Tibial nerve (tissue), 4 donors: ENCODE measurements around the gene PCDHGA6.

Source experiments
- EP300 ChIP-seq, 2 donors: sonication (generic); formaldehyde crosslinking; IDR thresholded peaks; one replicate each; pipeline ENCODE4 v1.6.1; 2017; ENCODE audit warnings: antibody characterized with exemption in 2 of 2, mild to moderate bottlenecking in 1 of 2
- POLR2A ChIP-seq, 2 donors: fragments of 450-650 bp; IDR thresholded peaks; one replicate each; pipeline ENCODE4 v1.6.1; 2017; ENCODE audit warnings: antibody characterized with exemption in 2 of 2, mild to moderate bottlenecking in 2 of 2, moderate library complexity in 2 of 2
- TF ChIP-seq, protein P1 (sequence below), 5 experiments: fragments of 200-600 bp in 3 of 5; fragments of 450-650 bp in 2 of 5; sonication (generic) in 3 of 5; IDR thresholded peaks; one replicate each; pipeline ENCODE4 v1.5.1; 2016 to 2019; ENCODE audit warnings: antibody characterized with exemption in 5 of 5, mild to moderate bottlenecking in 3 of 5, moderate library complexity in 2 of 5

DNA sequence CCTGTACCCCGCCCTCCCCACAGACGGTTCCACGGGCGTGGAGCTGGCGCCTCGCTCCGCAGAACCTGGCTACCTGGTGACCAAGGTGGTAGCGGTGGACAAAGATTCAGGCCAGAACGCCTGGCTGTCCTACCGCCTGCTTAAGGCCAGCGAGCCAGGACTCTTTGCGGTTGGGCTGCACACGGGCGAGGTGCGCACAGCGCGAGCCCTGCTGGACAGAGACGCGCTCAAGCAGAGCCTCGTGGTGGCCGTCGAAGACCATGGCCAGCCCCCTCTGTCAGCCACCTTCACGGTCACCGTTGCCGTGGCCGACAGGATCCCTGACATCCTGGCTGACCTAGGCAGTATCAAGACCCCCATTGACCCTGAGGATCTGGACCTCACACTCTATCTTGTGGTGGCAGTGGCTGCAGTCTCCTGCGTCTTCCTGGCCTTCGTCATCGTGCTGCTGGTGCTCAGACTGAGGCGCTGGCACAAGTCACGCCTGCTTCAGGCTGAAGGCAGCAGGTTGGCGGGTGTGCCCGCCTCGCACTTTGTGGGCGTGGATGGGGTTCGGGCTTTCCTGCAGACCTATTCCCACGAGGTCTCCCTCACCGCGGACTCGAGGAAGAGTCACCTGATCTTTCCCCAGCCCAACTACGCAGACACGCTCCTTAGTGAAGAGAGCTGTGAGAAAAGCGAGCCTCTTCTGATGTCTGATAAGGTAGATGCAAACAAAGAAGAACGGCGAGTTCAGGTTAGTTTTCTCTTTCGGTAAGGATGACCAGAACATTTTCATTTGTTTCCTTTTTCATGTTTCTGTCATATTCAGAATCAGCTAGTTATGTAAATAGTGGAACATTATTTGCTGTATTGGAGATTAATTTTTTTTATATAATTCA is 7.4 kb upstream of the PCDHGA6 start:
- TF ChIP-seq, protein P1, sequence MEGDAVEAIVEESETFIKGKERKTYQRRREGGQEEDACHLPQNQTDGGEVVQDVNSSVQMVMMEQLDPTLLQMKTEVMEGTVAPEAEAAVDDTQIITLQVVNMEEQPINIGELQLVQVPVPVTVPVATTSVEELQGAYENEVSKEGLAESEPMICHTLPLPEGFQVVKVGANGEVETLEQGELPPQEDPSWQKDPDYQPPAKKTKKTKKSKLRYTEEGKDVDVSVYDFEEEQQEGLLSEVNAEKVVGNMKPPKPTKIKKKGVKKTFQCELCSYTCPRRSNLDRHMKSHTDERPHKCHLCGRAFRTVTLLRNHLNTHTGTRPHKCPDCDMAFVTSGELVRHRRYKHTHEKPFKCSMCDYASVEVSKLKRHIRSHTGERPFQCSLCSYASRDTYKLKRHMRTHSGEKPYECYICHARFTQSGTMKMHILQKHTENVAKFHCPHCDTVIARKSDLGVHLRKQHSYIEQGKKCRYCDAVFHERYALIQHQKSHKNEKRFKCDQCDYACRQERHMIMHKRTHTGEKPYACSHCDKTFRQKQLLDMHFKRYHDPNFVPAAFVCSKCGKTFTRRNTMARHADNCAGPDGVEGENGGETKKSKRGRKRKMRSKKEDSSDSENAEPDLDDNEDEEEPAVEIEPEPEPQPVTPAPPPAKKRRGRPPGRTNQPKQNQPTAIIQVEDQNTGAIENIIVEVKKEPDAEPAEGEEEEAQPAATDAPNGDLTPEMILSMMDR (IDR thresholded peaks at IDR 0.05): no peak
- TF ChIP-seq POLR2A (IDR thresholded peaks at IDR 0.05): no peak
- no peak for TF ChIP-seq EP300 (IDR thresholded peaks at IDR 0.05)
